MM.1S (cell line): ENCODE measurements around the gene DLG4.

Experiments used
- DNase-seq: peaks from one replicate; pipeline ENCODE4 v3.0.0-alpha.2; 2015
- H2AFZ ChIP-seq: fragments of 300-600 bp; sonication (generic); 2 replicates; pipeline ENCODE4 v1.6.0; 2016; ENCODE audit warnings: antibody characterized with exemption, low read length
- H3F3A ChIP-seq: fragments of 300-600 bp; sonication (generic); 2 replicates; pipeline ENCODE4 v1.6.1; 2016; ENCODE audit warnings: mild to moderate bottlenecking, antibody characterized with exemption, low read length, moderate library complexity, mixed read lengths; ENCODE audit not compliant: insufficient read depth
- H3K27ac ChIP-seq: fragments of 300-600 bp; sonication (generic); 2 replicates; pipeline ENCODE4 v1.5.1; 2016; ENCODE audit warnings: mild to moderate bottlenecking, low read length
- H3K27me3 ChIP-seq: fragments of 300-600 bp; sonication (generic); replicated peaks from 2 replicates; pipeline ENCODE4 v1.6.0; 2016; ENCODE audit warnings: low read length; ENCODE audit not compliant: insufficient read depth
- H3K36me3 ChIP-seq: fragments of 300-600 bp; sonication (generic); replicated peaks from 2 replicates; pipeline ENCODE4 v1.6.1; 2016; ENCODE audit warnings: mild to moderate bottlenecking, low read length, mixed read lengths; ENCODE audit not compliant: insufficient read depth
- H3K4me1 ChIP-seq: fragments of 300-600 bp; sonication (generic); 2 replicates; pipeline ENCODE4 v1.6.1; 2016; ENCODE audit warnings: low read length, mixed read lengths
- H3K4me2 ChIP-seq: fragments of 300-600 bp; sonication (generic); 2 replicates; pipeline ENCODE4 v1.6.0; 2016; ENCODE audit warnings: low read depth, low read length
- H3K4me3 ChIP-seq: fragments of 300-600 bp; sonication (generic); 2 replicates; pipeline ENCODE4 v1.5.1; 2016; ENCODE audit warnings: low read length, mixed read lengths
- H3K79me2 ChIP-seq: fragments of 300-600 bp; sonication (generic); 2 replicates; pipeline ENCODE4 v1.6.1; 2016; ENCODE audit warnings: mixed run types, low read length, mixed read lengths
- H3K9ac ChIP-seq: fragments of 300-600 bp; sonication (generic); 2 replicates; pipeline ENCODE4 v1.6.1; 2016; ENCODE audit warnings: low read length, mixed read lengths
- H3K9me2 ChIP-seq: fragments of 300-600 bp; sonication (generic); replicated peaks from 2 replicates; pipeline ENCODE4 v1.6.1; 2016; ENCODE audit warnings: mild to moderate bottlenecking, low read length, mixed read lengths; ENCODE audit not compliant: insufficient read depth
- H3K9me3 ChIP-seq: fragments of 300-600 bp; sonication (generic); replicated peaks from 2 replicates; pipeline ENCODE4 v1.6.1; 2016; ENCODE audit warnings: mild to moderate bottlenecking, low read length, mixed read lengths; ENCODE audit not compliant: insufficient read depth
- H4K20me1 ChIP-seq: fragments of 300-600 bp; sonication (generic); 2 replicates; pipeline ENCODE4 v1.6.1; 2016; ENCODE audit warnings: mild to moderate bottlenecking, low read length, moderate library complexity, mixed read lengths; ENCODE audit not compliant: insufficient read depth
- EZH2 ChIP-seq: fragments of 300-600 bp; sonication (generic); optimal IDR thresholded peaks from 2 replicates; pipeline ENCODE3; 2017; ENCODE audit warnings: low read depth, mild to moderate bottlenecking, antibody characterized with exemption, low read length, mixed read lengths
- EZH2phosphoT487 ChIP-seq: fragments of 300-600 bp; sonication (generic); IDR thresholded peaks from 2 replicates; pipeline ENCODE4 v1.6.1; 2018; ENCODE audit warnings: antibody characterized with exemption, low read length
- TF ChIP-seq, protein P1 (sequence below): fragments of 300-600 bp; sonication (generic); IDR thresholded peaks from 2 replicates; pipeline ENCODE4 v1.5.1; 2016; ENCODE audit warnings: antibody characterized with exemption, low read length, mixed read lengths

Gene DLG4

DNA sequence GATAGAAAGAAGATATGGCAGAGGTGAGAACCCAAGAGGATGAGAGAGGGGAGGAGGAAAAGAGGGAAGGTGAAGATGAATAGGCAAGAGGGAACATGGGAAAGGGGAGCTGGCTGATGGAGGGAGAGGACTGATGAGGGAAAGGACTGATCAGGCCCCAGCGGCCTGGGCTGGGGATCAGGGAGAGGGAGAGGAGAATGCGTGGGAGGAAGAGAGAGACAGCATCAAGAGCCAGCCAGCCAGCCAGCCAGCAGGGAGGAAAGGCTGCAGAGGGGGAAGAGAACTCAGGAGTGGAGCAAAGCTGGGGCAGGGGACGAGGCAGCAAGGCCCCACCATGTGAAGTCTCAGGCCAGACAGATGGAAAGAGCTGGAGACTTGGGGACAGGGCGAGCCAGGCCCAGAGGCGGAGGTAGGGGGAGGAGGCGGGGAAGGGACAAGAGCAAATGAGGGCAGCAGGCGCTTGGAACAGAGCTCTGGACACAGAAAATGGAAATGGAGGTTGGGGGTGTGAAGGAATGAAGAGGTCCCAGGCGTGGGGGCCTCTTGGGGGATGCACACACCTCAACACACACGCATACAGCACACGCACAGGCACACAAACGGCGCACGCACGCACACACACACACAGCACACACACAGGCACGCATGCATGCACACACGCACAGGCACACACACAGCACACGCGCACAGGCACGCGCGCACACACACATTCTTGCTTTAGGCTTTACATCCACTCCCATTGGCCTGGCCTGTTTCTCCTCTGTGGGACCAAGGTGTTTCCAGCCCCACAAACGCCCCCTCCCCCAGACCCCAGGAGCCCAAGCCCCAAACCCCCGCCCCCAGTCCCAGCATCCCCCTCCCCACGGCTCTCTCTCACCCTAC lies 12.3 kb downstream of the DLG4 start:
- Histone ChIP-seq H3K36me3 (no peaks in the 10 kb centered on the region), H3F3A (no peaks in the 10 kb centered on the region), H3K9me2 (no peaks in the 10 kb centered on the region), H3K27ac (no peak overlapping the region), H2AFZ (no peak overlapping the region), H3K4me2 (no peak overlapping the region), H3K4me1 (no peaks in the 10 kb centered on the region; the same call in 1 of the 2 replicates), H3K27me3 (peaks cover 84% of the 10 kb centered on the region), H3K9me3 (no peaks in the 10 kb centered on the region), H4K20me1 (no peaks in the 10 kb centered on the region), H3K4me3 (no peak overlapping the region), H3K79me2 (no peaks in the 10 kb centered on the region), H3K9ac (no peak overlapping the region)
- TF ChIP-seq EZH2phosphoT487 (no peak), EZH2 (no peak)
- TF ChIP-seq, protein P1, sequence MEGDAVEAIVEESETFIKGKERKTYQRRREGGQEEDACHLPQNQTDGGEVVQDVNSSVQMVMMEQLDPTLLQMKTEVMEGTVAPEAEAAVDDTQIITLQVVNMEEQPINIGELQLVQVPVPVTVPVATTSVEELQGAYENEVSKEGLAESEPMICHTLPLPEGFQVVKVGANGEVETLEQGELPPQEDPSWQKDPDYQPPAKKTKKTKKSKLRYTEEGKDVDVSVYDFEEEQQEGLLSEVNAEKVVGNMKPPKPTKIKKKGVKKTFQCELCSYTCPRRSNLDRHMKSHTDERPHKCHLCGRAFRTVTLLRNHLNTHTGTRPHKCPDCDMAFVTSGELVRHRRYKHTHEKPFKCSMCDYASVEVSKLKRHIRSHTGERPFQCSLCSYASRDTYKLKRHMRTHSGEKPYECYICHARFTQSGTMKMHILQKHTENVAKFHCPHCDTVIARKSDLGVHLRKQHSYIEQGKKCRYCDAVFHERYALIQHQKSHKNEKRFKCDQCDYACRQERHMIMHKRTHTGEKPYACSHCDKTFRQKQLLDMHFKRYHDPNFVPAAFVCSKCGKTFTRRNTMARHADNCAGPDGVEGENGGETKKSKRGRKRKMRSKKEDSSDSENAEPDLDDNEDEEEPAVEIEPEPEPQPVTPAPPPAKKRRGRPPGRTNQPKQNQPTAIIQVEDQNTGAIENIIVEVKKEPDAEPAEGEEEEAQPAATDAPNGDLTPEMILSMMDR = no peak
- DNase-seq = no peak

DNA sequence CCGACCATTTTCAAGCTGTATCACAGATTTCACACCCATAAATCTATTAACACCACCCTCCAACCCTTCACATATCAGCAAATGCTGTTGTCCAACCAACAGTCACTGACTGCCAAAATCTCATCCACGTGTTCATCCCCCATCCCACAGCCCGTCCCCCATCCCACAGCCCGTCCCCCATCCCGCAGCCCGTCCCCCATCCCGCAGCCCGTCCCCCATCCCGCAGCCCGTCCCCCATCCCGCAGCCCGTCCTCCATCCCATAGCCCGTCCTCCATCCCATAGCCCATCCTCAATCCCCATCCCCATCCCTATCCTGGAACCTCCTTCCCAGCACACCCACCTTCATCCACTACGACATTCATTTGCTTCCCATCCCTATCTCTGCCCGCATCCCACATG lies 14.1 kb downstream of the DLG4 start:
- Histone ChIP-seq H3K9ac (no peak overlapping the region; the same call in 1 of the 2 replicates), H3K4me3 (peak overlapping the region; percentile 55)

DNA sequence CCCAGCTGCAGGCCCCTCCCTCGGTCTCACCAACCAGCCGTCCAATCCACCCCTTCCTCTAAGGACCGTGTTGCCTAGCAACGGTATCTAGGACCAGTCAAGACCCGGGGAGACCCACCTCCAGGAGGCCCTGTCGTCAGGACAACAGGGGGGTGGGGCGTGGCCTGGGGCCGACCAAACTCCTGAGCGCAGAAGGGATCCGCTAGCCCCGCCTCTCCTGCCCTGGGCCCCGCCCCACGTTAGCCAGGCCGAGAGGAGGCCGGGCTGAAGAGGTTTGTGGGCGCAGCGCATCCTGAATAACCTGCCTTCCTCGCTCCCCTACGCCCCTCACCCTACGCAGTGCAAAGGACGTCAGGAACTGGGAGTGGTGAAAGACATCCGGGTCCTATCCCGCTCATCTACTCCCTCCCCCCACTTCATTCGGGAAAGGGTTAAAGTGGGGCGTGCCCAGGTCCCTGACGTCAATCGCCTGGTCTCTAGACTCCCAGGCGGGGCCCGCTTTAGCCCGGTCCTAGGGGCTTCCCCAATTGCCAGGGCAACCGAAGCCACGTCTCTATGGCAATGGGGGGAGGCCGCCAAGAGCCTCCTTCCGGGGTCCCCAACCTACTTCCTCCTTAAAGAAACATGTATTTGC lies 14.7 kb downstream of the DLG4 start:
- Histone ChIP-seq H3K9me3 (no peaks in the 10 kb centered on the region), H3K9me2 (no peaks in the 10 kb centered on the region), H3K27ac (no peak overlapping the region), H3K79me2 (no peaks in the 10 kb centered on the region), H3K36me3 (no peaks in the 10 kb centered on the region), H3K4me2 (peak overlapping the region; percentile 87), H3K4me1 (no peaks in the 10 kb centered on the region; the same call in 1 of the 2 replicates), H3F3A (no peaks in the 10 kb centered on the region), H4K20me1 (no peaks in the 10 kb centered on the region), H2AFZ (peak overlapping the region; percentile 62), H3K27me3 (peaks cover 85% of the 10 kb centered on the region), H3K4me3 (peak overlapping the region; percentile 55), H3K9ac (peak overlapping the region; percentile 34; the same call in 1 of the 2 replicates)
- no peak for TF ChIP-seq EZH2phosphoT487
- TF ChIP-seq, protein P1 = no peak
- TF ChIP-seq EZH2 = no peak
- DNase-seq = peak; percentile 56

More for the DNA sequence above, 14.1 kb downstream of the DLG4 start:
- H3K79me2 ChIP-seq = no peaks in the 10 kb centered on the region
- H2AFZ ChIP-seq = peak overlapping the region; percentile 62; the same call in 1 of the 2 replicates
- H3K9me3 ChIP-seq = no peaks in the 10 kb centered on the region
- TF ChIP-seq, protein P1 = no peak
- no peak for TF ChIP-seq EZH2phosphoT487
- no peak for TF ChIP-seq EZH2
- H3K4me1 ChIP-seq = no peaks in the 10 kb centered on the region; the same call in 1 of the 2 replicates
- no peaks in the 10 kb centered on the region for H3K36me3 ChIP-seq
- H3K9me2 ChIP-seq = no peaks in the 10 kb centered on the region
- H4K20me1 ChIP-seq = no peaks in the 10 kb centered on the region
- H3F3A ChIP-seq = no peaks in the 10 kb centered on the region
- no peak for DNase-seq
- peak overlapping the region; percentile 87 for H3K4me2 ChIP-seq
- H3K27me3 ChIP-seq = peaks cover 85% of the 10 kb centered on the region
- no peak overlapping the region for H3K27ac ChIP-seq
